MCF 10A (cell line): ENCODE results near the gene LTB. TPM values are rescaled to one million over a fixed set of nuclear protein-coding genes. Genes with fewer than 3 reads are reported as not detected.

Source experiments
- BruUV-seq: library from RNA; stranded (reverse); fragments of 400-500 nt; replicated peaks from 2 replicates; lab custom pipeline; 2021; lab: Mats Ljungman, UMichigan
- CTCF ChIA-PET: fragments of 300-600 bp; sonication (Branson Sonifier 250); formaldehyde crosslinking; extraction: SDS; loops from one replicate; lab custom pipeline; 2021; ENCODE audit warnings: antibody characterized with exemption, inconsistent platforms; lab: Yijun Ruan, JAX
- POLR2A ChIA-PET: fragments of 300-600, 350-650 bp; sonication (Branson Sonifier 250); formaldehyde crosslinking; extraction: SDS; loops from one replicate; lab custom pipeline; 2020; ENCODE audit warnings: antibody characterized with exemption, inconsistent platforms; lab: Yijun Ruan, JAX
- DNase-seq: peaks from one replicate; pipeline ENCODE4 v3.0.0-alpha.2; 2018; ENCODE audit not compliant: unreplicated experiment
- H3K27ac Mint-ChIP-seq: one replicate; pipeline ENCODE4 v1.8.0; 2022; ENCODE audit warnings: mild to moderate bottlenecking, low read depth, mixed read lengths; ENCODE audit not compliant: unreplicated experiment
- H3K27me3 Mint-ChIP-seq: one replicate; pipeline ENCODE4 v1.8.0; 2022; ENCODE audit warnings: mixed read lengths; ENCODE audit not compliant: insufficient read depth, unreplicated experiment
- H3K36me3 Mint-ChIP-seq: one replicate; pipeline ENCODE4 v1.8.0; 2022; ENCODE audit warnings: mild to moderate bottlenecking, moderate library complexity, mixed read lengths; ENCODE audit not compliant: insufficient read depth, unreplicated experiment
- H3K4me1 Mint-ChIP-seq: one replicate; pipeline ENCODE4 v1.8.0; 2022; ENCODE audit warnings: mixed read lengths; ENCODE audit not compliant: insufficient read depth, unreplicated experiment
- H3K4me3 Mint-ChIP-seq: one replicate; pipeline ENCODE4 v1.8.0; 2022; ENCODE audit warnings: mild to moderate bottlenecking, moderate library complexity, mixed read lengths; ENCODE audit not compliant: unreplicated experiment
- H3K9me3 Mint-ChIP-seq: one replicate; pipeline ENCODE4 v1.8.0; 2022; ENCODE audit warnings: mixed read lengths; ENCODE audit not compliant: unreplicated experiment
- intact Hi-C: fragments of 100-400 bp; cut with micrococcal nuclease; formaldehyde crosslinking; loops from 2 replicates; pipeline ENCODE4 v1.14.1; 2022
- total RNA-seq: library from RNA; stranded (reverse); gene quantifications from 2 replicates; pipeline ENCODE4 v1.2.3, GENCODE V29; 2022
- TF ChIP-seq, protein P1 (sequence below): fragments of 200-600 bp; IDR thresholded peaks from one replicate; pipeline ENCODE4 v1.8.0; 2022; ENCODE audit warnings: antibody characterized with exemption, mild to moderate bottlenecking; ENCODE audit not compliant: unreplicated experiment

LTB gene
- total RNA-seq, 1 experiment from 2014 or later: 0.37 TPM

DNA sequence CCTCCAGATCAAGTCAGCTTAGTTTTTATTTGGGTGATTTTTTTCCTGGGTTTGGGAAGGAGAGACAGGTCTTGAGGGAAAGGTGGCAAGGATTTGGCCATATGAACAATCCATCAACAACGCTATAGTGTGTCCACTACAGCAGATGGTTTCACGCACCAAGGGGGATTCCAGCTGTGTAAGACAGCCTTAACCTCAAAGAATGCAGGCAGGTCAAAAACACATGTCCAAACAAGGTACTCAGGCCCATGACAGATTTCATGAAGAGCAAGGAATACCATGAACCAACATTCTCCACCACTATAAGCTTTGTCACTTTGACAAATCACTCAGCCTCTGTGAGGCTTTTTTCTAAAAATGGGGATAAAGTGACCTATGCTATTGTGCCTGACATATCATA, 34.8 kb upstream of the LTB start:
- Mint-ChIP-seq H3K27me3 (no peaks in the 10 kb centered on the region), H3K36me3 (peaks cover 7% of the 10 kb centered on the region), H3K27ac (no peak overlapping the region), H3K4me1 (peaks cover 7% of the 10 kb centered on the region), H3K4me3 (no peak overlapping the region), H3K9me3 (no peaks in the 10 kb centered on the region)
- no TSS peak for BruUV-seq
- TF ChIP-seq, protein P1, sequence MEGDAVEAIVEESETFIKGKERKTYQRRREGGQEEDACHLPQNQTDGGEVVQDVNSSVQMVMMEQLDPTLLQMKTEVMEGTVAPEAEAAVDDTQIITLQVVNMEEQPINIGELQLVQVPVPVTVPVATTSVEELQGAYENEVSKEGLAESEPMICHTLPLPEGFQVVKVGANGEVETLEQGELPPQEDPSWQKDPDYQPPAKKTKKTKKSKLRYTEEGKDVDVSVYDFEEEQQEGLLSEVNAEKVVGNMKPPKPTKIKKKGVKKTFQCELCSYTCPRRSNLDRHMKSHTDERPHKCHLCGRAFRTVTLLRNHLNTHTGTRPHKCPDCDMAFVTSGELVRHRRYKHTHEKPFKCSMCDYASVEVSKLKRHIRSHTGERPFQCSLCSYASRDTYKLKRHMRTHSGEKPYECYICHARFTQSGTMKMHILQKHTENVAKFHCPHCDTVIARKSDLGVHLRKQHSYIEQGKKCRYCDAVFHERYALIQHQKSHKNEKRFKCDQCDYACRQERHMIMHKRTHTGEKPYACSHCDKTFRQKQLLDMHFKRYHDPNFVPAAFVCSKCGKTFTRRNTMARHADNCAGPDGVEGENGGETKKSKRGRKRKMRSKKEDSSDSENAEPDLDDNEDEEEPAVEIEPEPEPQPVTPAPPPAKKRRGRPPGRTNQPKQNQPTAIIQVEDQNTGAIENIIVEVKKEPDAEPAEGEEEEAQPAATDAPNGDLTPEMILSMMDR: no peak
- DNase-seq: no peak
- CTCF ChIA-PET: interaction anchor here (0.5 to 1.0 kb wide), 4 partner anchors 15 to 895 kb away, joined by 3 to 5 read pairs (median 3); no protein-coding TSS in a partner anchor
- intact Hi-C loops: no loop called here
- POLR2A ChIA-PET: no interaction called here

DNA sequence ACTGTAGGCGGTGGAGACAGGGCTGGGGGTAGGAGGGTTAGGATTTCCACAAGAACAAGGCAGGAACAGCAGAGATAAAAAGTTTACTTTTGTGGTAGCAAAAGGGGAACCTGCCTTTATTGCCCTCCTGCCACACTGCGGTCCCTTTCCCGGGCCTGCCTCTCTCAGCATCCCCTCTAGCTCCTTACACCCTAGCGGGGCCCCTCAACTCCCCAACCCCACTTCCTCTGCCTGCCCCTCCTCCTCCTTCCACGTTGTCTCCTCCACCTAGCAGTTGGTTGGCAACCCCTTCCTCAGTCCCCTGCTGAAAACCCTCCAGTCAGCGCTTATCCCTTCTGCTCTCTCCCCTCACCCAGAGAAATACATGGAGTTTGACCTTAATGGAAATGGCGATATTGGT, 33.5 kb upstream of the LTB start:
- no TSS peak for BruUV-seq

DNA sequence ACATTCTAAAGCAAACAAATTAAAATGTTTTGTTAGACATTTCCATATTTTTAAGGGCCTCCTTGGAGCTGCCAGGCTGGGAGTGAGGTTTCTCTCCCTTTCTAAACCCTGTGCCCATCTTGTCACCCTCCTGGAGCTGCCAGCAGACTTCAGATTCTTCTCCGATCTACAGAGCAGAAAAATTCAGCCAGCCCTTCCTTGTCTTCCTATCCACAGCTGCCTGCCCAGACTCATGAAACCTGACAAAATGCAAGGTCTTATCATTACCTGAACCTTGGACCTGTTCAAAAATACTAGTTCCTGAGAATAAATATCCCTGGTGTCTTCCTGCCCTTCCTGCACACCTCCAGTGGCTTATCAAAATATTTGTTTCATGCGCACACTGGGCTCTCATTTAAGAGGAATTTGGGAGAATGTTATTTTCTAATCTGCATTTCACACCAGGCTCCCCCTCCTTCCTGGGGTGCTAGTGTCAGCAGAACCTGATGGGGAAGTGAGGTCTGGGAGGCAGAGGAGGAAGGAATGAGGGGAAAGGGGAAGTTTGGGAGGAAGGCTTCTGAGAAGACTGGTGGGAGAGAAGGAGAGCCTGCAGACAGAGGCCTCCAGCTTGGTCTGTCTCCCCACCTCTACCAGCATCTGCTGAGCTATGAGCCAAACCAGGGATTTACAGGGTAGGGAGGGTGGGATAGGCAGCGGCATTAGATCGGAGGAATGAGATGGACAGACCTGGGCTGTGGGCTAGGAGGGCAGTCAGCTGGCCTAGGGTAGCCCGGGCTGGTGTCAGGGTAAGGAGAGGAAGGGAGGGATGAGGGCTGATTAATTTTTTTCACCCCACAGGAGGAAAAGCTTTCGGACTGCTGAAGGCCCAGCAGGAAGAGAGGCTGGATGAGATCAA, 32.7 kb upstream of the LTB start, which contains the start of gene AIF1:
TSS of gene AIF1 (plus strand) at position 551 of the 895 bp plus-strand sequence. CDS start at position 647, 96 bp downstream.
- H3K9me3 Mint-ChIP-seq: no peaks in the 10 kb centered on the region
- H3K27ac Mint-ChIP-seq: no peak within 1 kb of the TSS
- TF ChIP-seq, protein P1: no peak

More for the DNA sequence above, 33.5 kb upstream of the LTB start:
- CTCF ChIA-PET: interaction anchor here (1.4 kb wide), 1 partner anchor 17 kb away, joined by 6 read pairs; no protein-coding TSS in a partner anchor
- Mint-ChIP-seq H3K27me3 (no peaks in the 10 kb centered on the region), H3K4me1 (no peaks in the 10 kb centered on the region), H3K4me3 (no peak overlapping the region), H3K27ac (no peak overlapping the region), H3K9me3 (no peaks in the 10 kb centered on the region), H3K36me3 (no peaks in the 10 kb centered on the region)
- POLR2A ChIA-PET: interaction anchor here (0.7 kb wide), 1 partner anchor 495 kb away, joined by 3 read pairs; no protein-coding TSS in a partner anchor
- intact Hi-C loops: no loop called here
- DNase-seq: no peak
- TF ChIP-seq, protein P1: no peak

DNA sequence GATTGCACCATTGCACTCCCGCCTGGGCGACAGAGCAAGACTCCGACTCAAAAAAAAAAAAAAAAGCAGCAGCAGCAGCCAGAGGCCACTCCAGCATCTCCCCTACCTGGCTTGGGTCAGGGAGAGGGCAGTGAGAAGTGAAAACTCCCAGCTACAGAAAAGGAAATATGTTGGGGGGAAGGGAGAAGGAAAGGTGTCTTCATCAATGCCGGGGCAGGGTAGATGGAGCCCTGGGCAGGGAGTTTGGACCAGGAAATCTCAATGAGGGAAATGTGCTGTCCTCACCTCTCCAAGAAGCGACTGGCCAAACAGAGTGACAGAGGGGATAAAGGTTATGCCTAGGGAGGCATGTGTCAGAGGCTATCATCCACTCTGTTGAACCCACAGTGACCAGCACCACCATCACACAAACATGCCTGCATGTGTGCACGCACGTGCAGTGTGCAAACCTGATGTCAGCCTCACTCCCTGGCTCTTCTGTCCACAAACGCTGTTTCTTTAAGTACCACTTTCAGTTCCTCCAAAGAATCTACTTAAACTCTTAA, 31.9 kb upstream of the LTB start:
- intact Hi-C loops: no loop called here
- no peaks in the 10 kb centered on the region for H3K9me3 Mint-ChIP-seq
- DNase-seq: no peak
- no TSS peak for BruUV-seq
- no peaks in the 10 kb centered on the region for H3K27me3 Mint-ChIP-seq
- POLR2A ChIA-PET: interaction anchor here (1.1 kb wide), 1 partner anchor 38 kb away, joined by 3 read pairs; the partner anchor contains the start of gene BAG6
- H3K36me3 Mint-ChIP-seq: no peaks in the 10 kb centered on the region
- H3K27ac Mint-ChIP-seq: no peak overlapping the region
- H3K4me1 Mint-ChIP-seq: no peaks in the 10 kb centered on the region
- no peak overlapping the region for H3K4me3 Mint-ChIP-seq
- TF ChIP-seq, protein P1: no peak
- CTCF ChIA-PET: interaction anchor here (0.6 kb wide), 1 partner anchor 275 kb away, joined by 3 read pairs; no protein-coding TSS in a partner anchor

More for the DNA sequence above, 32.7 kb upstream of the LTB start, which contains the start of gene AIF1:
- no peak for DNase-seq
- intact Hi-C loops: no loop called here
- no peak within 1 kb of the TSS for H3K4me3 Mint-ChIP-seq
- no peaks in the 10 kb centered on the region for H3K27me3 Mint-ChIP-seq
- ChIA-PET CTCF (interaction anchor here (1.4 kb wide), 1 partner anchor 16 kb away, joined by 6 read pairs; no protein-coding TSS in a partner anchor), POLR2A (interaction anchor here (0.6 to 1.1 kb wide), 3 partner anchors 37 to 494 kb away, joined by 3 to 4 read pairs (median 3); partner anchors contain the start of genes APOM and BAG6)
- no peaks in the 10 kb centered on the region for H3K4me1 Mint-ChIP-seq
- BruUV-seq: no TSS peak
- H3K36me3 Mint-ChIP-seq: no peaks in the 10 kb centered on the region
